A549 treated with DMSO at 1 μM for 4 hours (cell line): ENCODE measurements around the gene INKA1. TPM values are rescaled to one million over a fixed set of nuclear protein-coding genes. Genes with fewer than 3 reads are reported as not detected.

ENCODE experiments used
- total RNA-seq: library from RNA; stranded (reverse); fragments of 200-300 nt; extraction: Qiagen RNA extraction; gene quantifications from 5 replicates; pipeline ENCODE4 v1.2.3, GENCODE V29; 2022; ENCODE audit warnings: low read depth

INKA1 gene
- 1.6 to 1.7 TPM (median 1.6 TPM) in 5 replicates for total RNA-seq

DNA sequence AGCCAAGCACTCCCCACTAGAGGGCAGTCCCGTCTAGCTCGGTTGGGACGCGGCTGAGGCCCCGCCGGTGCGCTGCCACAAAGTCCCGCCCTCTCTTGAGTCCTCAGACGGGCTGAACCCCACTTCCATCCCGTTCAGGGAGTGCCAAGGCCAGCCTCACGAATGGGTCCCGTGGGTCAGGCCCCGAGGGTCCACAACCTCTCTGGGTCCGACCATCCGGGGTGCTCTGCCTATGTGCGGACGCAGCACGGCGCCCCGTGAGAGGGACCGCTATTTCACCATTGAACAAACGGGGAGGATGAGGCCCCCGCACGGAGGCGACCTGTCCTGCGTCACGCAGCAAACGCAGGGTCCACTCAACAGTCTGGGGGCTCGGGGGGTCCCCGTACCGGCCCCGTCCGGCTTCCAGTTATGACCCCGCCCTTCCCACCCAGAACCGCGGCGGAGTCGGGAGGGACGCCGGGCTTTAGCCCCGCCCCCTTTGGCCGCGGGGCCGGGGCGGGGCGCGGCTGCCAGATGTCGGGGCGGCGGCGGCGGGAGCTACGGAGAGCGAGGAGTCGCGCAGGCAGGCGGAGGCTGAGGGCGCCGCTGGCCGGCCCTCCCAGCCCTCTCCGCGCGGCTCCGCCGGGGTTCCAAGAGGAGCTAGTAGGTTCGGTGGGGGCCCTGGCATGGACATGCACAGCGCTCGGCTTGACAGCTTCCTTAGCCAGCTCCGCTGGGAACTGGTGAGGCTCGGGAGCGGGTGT lies at the start of gene INKA1:
TSS of gene INKA1 (plus strand) at position 543 of the 746 bp plus-strand sequence. CDS start at position 675, 132 bp downstream.

DNA sequence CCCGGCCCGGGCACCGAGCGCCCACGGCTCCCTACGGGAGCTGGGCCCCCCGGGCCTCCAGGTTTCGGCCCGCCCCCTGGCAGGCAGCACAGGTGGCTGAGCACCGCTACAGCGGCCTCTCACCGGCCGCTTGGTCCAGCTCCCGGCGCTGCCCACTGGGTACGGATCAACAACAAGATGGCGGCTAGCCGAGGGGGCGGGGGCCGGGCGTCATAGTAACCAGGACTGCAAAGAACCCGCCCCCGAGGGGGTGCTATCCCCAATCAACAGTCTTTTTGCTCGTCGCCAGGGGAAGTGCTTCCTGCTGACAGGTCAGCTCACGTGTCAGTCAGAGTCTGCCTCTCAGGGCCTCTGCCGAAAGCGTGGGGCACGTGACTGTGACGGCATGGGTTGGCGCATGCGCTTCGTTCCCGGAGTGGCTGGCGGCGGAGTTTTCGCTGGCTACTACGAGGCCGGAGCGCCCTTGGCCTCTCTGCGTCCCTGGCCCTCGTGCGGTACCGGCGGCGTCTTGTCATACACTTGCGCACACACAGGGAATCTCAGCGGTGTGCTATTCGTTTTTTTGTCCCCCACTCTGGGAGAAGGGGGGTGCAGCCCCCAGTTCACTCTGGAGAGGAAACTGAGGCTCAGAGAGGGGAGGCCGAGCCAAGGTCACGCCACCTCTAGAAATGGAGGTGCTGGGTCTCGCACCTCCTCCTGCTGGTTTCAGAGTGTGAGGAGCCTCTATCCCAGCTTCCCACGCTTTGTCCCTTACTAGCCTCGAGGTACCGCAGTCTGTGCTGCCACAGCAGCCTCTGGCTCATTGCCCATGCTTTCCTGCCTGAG lies 16.5 kb upstream of the INKA1 start, which contains the start of gene IP6K1:
TSS of gene IP6K1 (minus strand) at position 186 of the 825 bp plus-strand sequence. CDS start 38,502 bp downstream, outside the sequence.

DNA sequence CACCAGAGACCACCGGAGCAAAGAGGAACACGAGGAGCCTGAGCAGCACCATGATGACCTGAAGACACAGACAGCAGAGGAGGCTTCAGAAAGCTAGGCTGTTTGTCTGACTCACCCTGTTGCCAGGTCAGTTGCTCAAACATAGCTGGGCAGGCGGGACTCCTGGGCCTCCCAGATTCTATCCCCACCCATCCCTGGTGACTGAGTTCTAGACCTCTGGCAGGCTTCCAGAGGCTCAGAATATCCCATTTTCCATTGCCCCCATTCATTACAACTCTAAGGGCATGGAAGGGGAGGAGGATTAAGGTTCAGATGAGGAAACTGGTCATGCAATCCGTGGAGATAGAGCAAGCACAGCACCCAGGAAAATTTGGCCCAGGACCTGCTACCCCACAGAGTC lies 3.3 kb upstream of the INKA1 start, which contains the start of gene CDHR4:
TSS of gene CDHR4 (minus strand) at position 113 of the 400 bp plus-strand sequence. CDS start at position 52, 61 bp downstream.

DNA sequence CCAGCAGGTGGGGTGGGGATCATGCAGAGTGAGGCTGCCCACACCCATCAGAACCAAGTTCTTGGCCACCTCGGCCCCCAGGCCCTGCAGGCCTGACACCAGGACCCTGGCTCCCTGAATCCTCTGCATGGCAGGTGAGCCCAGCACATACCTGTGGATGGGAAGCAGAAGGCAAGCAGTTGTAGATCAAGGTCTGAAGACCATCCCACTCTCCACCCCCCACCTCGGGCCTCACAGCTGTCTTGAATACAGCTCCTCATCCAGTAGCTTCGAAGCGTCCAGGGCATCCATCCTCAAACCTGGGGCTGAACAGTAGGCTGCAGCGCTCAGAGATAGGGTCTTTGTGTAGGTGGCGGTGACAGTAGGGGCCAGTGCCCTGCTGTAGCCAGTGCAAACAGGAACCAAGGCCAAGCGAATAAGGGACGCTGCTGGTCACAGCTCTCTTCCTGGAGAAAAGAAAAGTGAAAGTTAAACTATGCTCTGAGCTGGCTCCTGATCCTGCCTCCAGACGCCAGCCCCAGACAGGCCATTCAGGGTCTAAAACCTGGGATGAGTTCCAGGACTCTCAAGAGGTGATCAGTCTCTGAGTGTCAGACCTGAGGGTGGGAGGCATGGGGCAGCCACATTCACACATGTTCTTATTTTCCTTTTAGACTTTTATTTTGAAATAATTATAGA lies 10.6 kb downstream of the INKA1 start, which contains the start of gene UBA7:
TSS of gene UBA7 (minus strand) at position 457 of the 678 bp plus-strand sequence. CDS start at position 291, 166 bp downstream.

Other genes starting within 250 kb of the INKA1 start
- gene BSN, start 248.8 kb upstream of the INKA1 start, total RNA-seq, result 0.16 to 0.37 TPM (median 0.17 TPM) in 5 replicates
- gene APEH, start 128.9 kb upstream of the INKA1 start, total RNA-seq, result 60.6 to 69.3 TPM (median 65.2 TPM) in 5 replicates
- 1.1 to 1.8 TPM (median 1.5 TPM) in 5 replicates for gene MST1, start 113.8 kb upstream of the INKA1 start, total RNA-seq
- 10.6 to 16.2 TPM (median 15.8 TPM) in 5 replicates for gene RNF123, start 113.7 kb upstream of the INKA1 start, total RNA-seq
- gene AMIGO3, start 83.6 kb upstream of the INKA1 start, total RNA-seq, result 0.48 to 0.91 TPM (median 0.61 TPM) in 5 replicates
- gene GMPPB, start 79.3 kb upstream of the INKA1 start, total RNA-seq, result 15.0 to 21.3 TPM (median 19.4 TPM) in 5 replicates
- gene IP6K1, start 16.7 kb upstream of the INKA1 start, total RNA-seq, result 20.6 to 23.6 TPM (median 21.8 TPM) in 5 replicates
- 0.15 to 0.46 TPM (median 0.30 TPM) in 5 replicates for gene CDHR4, start 3.4 kb upstream of the INKA1 start, total RNA-seq
- 0.45 to 0.74 TPM (median 0.48 TPM) in 5 replicates for gene UBA7, start 10.7 kb downstream of the INKA1 start, total RNA-seq
- gene TRAIP, start 53.3 kb downstream of the INKA1 start, total RNA-seq, result 11.9 to 15.0 TPM (median 13.9 TPM) in 5 replicates
- gene CAMKV, start 66.6 kb downstream of the INKA1 start, total RNA-seq, result 0.27 to 0.85 TPM (median 0.45 TPM) in 5 replicates
- 7.2 to 8.6 TPM (median 8.2 TPM) in 5 replicates for gene MST1R, start 100.6 kb downstream of the INKA1 start, total RNA-seq
- gene MON1A, start 126.5 kb downstream of the INKA1 start, total RNA-seq, result 5.8 to 9.8 TPM (median 8.4 TPM) in 5 replicates
- 23.7 to 27.8 TPM (median 27.3 TPM) in 5 replicates for gene RBM6, start 136.9 kb downstream of the INKA1 start, total RNA-seq